ENCODE measurements around the gene GLDC.
"Not testable (repeated sequence)": the region's sequence is repeated elsewhere in the genome, so short reads cannot be mapped to it uniquely, and the experiment has no call there.

The GLDC gene

DNA sequence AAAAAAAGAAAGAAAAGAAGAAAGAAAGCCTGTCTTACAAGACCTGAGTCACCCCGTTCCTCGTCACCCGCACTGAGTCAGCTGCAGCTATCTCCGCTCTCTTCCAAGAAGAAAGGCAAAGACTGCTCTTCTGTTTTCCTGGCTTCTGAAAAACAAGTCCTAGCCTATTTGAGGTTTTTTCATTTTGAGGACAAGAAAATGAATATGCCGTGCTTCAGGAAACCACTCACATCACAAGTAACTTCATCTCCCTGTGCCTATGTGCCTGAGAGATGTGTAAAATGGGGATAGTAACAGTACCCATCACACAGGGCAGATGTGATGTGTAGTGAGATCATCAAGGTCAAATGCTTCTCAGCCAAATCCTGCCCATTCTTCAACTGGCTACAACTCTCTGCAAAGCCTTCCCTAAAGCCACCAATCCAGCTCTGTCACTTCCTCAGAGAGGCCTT is 78.4 kb downstream of the GLDC start:
- DNase-seq (ENCODE audit: low read depth in 3 of 3, low spot score in 1 of 3) = no peak

- DNase-seq (ENCODE audit: low read depth in 3 of 3, low spot score in 1 of 3) = no peak
Measured at GRCh38 chr9:6566409-6567139, 79.0 kb downstream of the GLDC start.

- no peak for DNase-seq (ENCODE audit: low read depth in 3 of 3, low spot score in 1 of 3)
Measured at GRCh38 chr9:6565312-6565711, 80.2 kb downstream of the GLDC start.

GRCh38 chr9:6564868-6565267 is 80.7 kb downstream of the GLDC start:
- no peak for DNase-seq (ENCODE audit: low read depth in 3 of 3, low spot score in 1 of 3)

DNA sequence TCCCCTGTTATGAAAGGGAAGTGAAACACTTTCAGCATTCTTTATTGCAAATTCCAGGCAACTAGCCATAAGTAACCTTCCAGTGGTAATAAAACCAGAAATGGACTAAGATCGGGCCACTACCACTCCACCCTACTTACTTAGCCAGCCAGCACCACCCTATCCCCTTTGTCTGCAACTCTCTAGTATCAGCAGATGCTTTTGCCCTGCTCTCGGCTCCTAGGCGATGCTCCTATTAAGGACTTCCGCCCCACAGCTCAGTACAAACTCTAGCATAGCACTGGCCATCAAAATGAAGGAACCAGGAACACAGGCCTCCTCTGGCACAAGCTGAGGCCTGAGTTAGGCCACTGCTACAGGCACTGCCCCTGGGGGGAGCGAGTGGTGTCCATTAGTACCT is 81.2 kb downstream of the GLDC start:
- DNase-seq (ENCODE audit: low read depth in 3 of 3, low spot score in 1 of 3) = no peak

GRCh38 chr9:6562871-6563430 is 82.6 kb downstream of the GLDC start:
- no peak for DNase-seq (ENCODE audit: low read depth in 3 of 3, low spot score in 1 of 3)

DNA sequence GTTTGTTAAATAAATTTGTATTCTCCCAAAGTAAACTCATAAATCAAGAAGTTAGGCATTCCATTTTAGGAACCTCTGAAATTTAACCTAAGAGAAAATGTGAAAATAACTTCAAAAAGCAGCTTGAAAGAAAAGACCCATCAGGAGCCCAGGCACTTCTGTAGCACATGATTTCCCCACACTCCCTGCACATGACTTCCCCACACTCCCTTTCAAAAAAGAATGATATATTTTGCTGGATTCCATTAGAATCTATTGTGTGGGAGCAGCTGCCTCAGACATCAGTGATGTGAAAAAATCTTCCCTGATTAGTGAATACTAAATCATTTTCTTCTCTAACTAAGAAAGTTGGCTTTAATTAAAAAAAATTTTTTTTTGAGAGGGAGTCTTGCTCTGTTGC is 83.3 kb downstream of the GLDC start:
- no peak for DNase-seq (ENCODE audit: low read depth in 3 of 3, low spot score in 1 of 3)

DNA sequence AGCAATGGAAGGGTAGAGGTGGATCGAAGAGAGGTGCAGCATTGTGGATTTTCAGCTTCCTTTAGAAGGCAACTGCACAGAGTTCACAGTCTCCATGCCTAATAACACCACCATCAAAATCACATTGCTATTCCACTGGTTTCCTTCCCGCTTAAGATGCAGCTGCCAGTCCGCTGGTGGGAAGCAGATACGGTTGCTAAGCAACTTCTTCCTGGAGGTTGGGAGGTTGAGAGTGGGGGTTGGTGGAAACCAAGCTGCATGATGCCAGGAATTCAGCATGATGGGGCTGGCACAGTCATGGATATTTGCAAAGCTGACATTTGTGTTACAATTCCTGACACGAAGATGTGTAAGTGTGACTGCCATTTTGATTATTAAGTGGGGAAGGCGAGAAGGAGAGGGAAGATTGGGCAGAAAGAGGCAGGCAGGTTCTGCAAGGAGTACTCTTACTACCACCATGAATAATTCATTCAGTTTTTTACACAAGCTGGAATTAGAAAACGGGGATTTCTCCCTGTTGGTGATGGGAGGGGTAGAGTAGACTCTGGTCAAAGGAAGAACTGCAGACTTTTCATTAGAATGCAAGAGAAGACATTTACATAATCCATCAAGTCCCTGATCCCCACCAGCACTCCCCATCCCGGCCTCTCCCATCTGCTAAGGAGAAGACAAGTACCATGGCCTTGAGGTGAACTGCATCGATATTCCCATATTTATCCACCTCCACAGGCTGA is 87.5 kb downstream of the GLDC start:
- no peak for DNase-seq (ENCODE audit: low read depth in 3 of 3, low spot score in 1 of 3)

DNA sequence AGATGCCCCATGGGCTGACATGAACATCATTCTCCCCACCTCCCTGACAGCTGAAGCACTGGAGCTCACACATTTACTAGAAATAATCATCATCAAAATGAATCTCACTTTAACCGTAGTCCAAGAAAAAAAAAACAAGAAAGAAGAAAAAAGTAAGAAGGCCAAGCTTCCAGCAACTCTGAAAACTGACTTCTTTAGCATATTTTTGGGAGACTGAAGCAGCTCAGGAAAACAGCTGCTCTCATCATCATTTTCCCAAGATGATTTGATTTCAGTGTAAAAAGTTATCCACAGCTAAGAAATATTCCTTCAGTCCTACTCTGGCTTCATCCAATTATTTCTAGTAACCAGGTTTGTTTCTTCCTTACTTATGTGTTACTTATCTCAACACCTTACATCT is 91.7 kb downstream of the GLDC start:
- no peak for DNase-seq (ENCODE audit: low read depth in 3 of 3, low spot score in 1 of 3)

- DNase-seq (ENCODE audit: low read depth in 3 of 3, low spot score in 1 of 3) = no peak
Measured at GRCh38 chr9:6552498-6553121, 92.9 kb downstream of the GLDC start.

- no peak for DNase-seq (ENCODE audit: low read depth in 3 of 3, low spot score in 1 of 3)
Measured at GRCh38 chr9:6552033-6552432, 93.5 kb downstream of the GLDC start.

GRCh38 chr9:6551136-6551535 is 94.4 kb downstream of the GLDC start:
- no peak for DNase-seq (ENCODE audit: low read depth in 3 of 3, low spot score in 1 of 3)

- DNase-seq (ENCODE audit: low read depth in 3 of 3, low spot score in 1 of 3) = no peak
Measured at GRCh38 chr9:6549106-6549800, 96.3 kb downstream of the GLDC start.

- no peak for DNase-seq (ENCODE audit: low read depth in 3 of 3, low spot score in 1 of 3)
Measured at GRCh38 chr9:6545017-6545691, 100.4 kb downstream of the GLDC start.

DNA sequence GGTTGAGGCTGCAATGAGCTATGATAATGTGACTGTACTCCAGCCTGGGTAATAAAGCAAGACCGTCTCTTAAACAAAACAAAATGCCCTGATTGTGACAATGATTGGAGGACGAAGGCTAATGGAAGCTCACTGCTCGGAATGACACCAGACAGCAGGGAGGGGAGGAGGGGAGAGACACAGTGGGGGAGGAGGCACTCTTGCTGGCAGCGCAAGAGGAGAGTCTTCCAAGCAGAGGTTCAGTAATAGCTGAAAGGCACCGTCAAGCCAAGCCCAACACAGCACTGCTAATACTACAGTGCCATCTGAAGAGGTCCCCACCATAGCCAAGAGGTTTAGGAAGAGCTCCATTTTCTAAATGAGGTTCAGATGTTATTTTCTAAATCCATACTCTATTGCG is 102.3 kb downstream of the GLDC start:
- DNase-seq (ENCODE audit: low read depth in 3 of 3, low spot score in 1 of 3) = no peak

- not testable (repeated sequence) for DNase-seq (ENCODE audit: low read depth in 3 of 3, low spot score in 1 of 3)
Measured at GRCh38 chr9:6542617-6543016, 102.9 kb downstream of the GLDC start.

GRCh38 chr9:6538666-6539071 is 106.9 kb downstream of the GLDC start:
- DNase-seq (ENCODE audit: low read depth in 3 of 3, low spot score in 1 of 3) = no peak

DNA sequence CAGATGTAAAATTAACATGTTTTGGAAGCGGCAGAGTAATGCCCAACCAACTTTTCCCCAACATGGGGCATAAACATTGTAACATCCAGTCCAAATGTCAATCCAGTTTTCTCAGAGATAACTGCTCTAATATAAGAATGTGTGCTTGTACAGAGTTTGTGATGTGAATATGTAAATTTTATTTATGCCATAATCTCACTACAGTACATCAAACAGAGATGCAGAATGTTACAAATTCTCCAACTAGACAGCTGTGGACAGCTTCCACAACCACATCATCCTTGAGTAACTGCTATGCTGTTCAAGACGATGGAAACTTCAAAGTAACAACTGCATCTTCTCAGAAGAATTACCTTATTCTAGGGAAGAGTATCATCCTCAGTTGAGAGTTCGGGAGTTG is 109.9 kb downstream of the GLDC start:
- no peak for DNase-seq (ENCODE audit: low read depth in 3 of 3, low spot score in 1 of 3)

DNA sequence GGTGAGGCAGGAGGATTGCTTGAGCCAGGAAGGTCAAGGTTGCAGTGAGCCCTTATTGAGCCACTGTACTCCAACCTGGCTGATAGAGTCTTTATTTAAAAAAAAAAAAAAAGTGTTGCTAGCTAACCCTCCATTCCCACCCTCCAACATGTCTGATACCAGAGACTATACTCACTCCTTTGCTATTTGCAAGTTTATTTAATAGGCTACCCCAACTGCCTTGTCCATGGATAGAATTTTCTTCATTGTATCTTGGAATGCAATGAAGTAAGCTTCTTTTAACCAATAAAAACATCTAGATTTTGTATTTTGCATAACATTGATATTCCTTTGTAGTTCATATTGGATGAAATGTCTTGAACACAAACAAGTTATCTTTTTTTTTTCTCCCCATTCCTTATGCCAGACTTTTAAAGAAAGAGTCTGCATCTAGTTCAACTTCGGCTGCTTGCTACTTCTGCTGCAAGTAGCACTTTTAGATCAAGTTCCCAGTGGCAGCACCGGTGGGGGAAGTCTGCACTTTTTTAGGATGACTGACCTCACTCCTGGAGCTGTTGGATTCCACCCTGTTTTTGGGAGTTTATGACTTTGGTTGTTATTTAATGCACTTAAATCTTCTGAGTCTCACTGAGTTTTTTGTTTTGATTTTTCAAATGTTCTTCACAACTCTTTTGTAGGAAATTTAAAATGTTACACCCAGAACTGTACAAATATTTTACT is 120.0 kb downstream of the GLDC start:
- no peak for DNase-seq (ENCODE audit: low read depth in 3 of 3, low spot score in 1 of 3)

- no peak for DNase-seq (ENCODE audit: low read depth in 3 of 3, low spot score in 1 of 3)
Measured at GRCh38 chr9:6522263-6522662, 123.3 kb downstream of the GLDC start.
